HEK293 (cell line): ENCODE data around the gene CMBL.

Experiments
- CTCF ChIA-PET: fragments of 350-600 bp; formaldehyde crosslinking; extraction: SDS; loops from one replicate; lab custom pipeline; 2021; ENCODE audit warnings: antibody characterized with exemption; lab: Yijun Ruan, JAX
- POLR2A ChIA-PET: fragments of 300-600 bp; formaldehyde crosslinking; extraction: SDS; loops from one replicate; lab custom pipeline; 2020; ENCODE audit warnings: antibody characterized with exemption, inconsistent platforms; lab: Yijun Ruan, JAX
- H3K27ac ChIP-seq: fragments of 200-500 bp; sonication (Bioruptor generic); 2 replicates; pipeline ENCODE4 v1.5.1; 2014; ENCODE audit warnings: low read depth, low read length, control low read depth, inconsistent platforms; ENCODE audit errors: extremely low read depth
- H3K36me3 ChIP-seq, 2 experiments: fragments of 200-500 bp in 1 of 2; sonication (Bioruptor generic) in 1 of 2; 1 replicate in 1 of 2; 2 replicates in 1 of 2; pipeline ENCODE4 v1.5.1; 2014 to 2017; ENCODE audit warnings: inconsistent platforms in 2 of 2, low read length in 2 of 2; ENCODE audit not compliant: control insufficient read depth in 2 of 2, insufficient read depth in 1 of 2
- H3K4me1 ChIP-seq: fragments of 200-500 bp; sonication (Bioruptor generic); 2 replicates; pipeline ENCODE4 v1.5.1; 2014; ENCODE audit warnings: mild to moderate bottlenecking, low read length, inconsistent platforms; ENCODE audit not compliant: control insufficient read depth, insufficient read depth
- H3K4me3 ChIP-seq: 2 replicates; pipeline ENCODE4 v1.5.1; 2011; ENCODE audit warnings: low read depth, mild to moderate bottlenecking, control low read depth, low read length, moderate library complexity
- H3K9me3 ChIP-seq: fragments of 200-500 bp; sonication (Bioruptor generic); 2 replicates; pipeline ENCODE4 v1.5.1; 2014; ENCODE audit warnings: low read depth, low read length, inconsistent platforms; ENCODE audit not compliant: control insufficient read depth, insufficient read depth
- BCL6B ChIP-seq: fragments of 450-650 bp; formaldehyde crosslinking; IDR thresholded peaks from 2 replicates; pipeline ENCODE4 v1.5.1; 2017; ENCODE audit warnings: missing biosample characterization, missing genetic modification characterization
- GFI1B ChIP-seq: fragments of 450-650 bp; formaldehyde crosslinking; IDR thresholded peaks from 2 replicates; pipeline ENCODE4 v1.5.1; 2016; ENCODE audit warnings: missing biosample characterization, missing genetic modification characterization
- GLIS1 ChIP-seq: fragments of 450-650 bp; formaldehyde crosslinking; IDR thresholded peaks from 2 replicates; pipeline ENCODE4 v1.5.1; 2016; ENCODE audit warnings: missing biosample characterization, missing genetic modification characterization
- IKZF3 ChIP-seq: fragments of 450-650 bp; IDR thresholded peaks from 2 replicates; pipeline ENCODE4 v1.5.0; 2018; ENCODE audit warnings: missing biosample characterization, mild to moderate bottlenecking, missing genetic modification characterization, moderate library complexity
- PATZ1 ChIP-seq: fragments of 450-650 bp; formaldehyde crosslinking; IDR thresholded peaks from 2 replicates; pipeline ENCODE4 v1.5.1; 2016; ENCODE audit warnings: missing biosample characterization, missing genetic modification characterization
- PRDM1 ChIP-seq: fragments of 450-650 bp; formaldehyde crosslinking; IDR thresholded peaks from 2 replicates; pipeline ENCODE4; 2016; ENCODE audit warnings: missing biosample characterization, missing genetic modification characterization
- REPIN1 ChIP-seq: fragments of 450-650 bp; formaldehyde crosslinking; IDR thresholded peaks from 2 replicates; pipeline ENCODE4 v1.5.1; 2017; ENCODE audit warnings: missing biosample characterization, missing genetic modification characterization, low read depth
- YY1 ChIP-seq: fragments of 450-650 bp; formaldehyde crosslinking; IDR thresholded peaks from 2 replicates; pipeline ENCODE4 v1.5.1; 2018; ENCODE audit warnings: missing biosample characterization, missing genetic modification characterization
- ZEB2 ChIP-seq: fragments of 450-650 bp; formaldehyde crosslinking; IDR thresholded peaks from 2 replicates; pipeline ENCODE4 v1.5.1; 2016; ENCODE audit warnings: missing biosample characterization, missing genetic modification characterization
- ZNF248 ChIP-seq: fragments of 450-650 bp; formaldehyde crosslinking; IDR thresholded peaks from 2 replicates; pipeline ENCODE4 v1.5.1; 2017; ENCODE audit warnings: missing biosample characterization, missing genetic modification characterization
- ZNF274 ChIP-seq, 2 experiments: fragments of 200-500 bp in 1 of 2; fragments of 450-650 bp in 1 of 2; sonication (Bioruptor generic) in 1 of 2; formaldehyde crosslinking in 1 of 2; IDR thresholded peaks; 2 replicates each; pipeline versions ENCODE4 v1.5.1 to v1.6.1; 2014 to 2016; ENCODE audit warnings: borderline replicate concordance in 1 of 2, inconsistent platforms in 1 of 2, low read length in 1 of 2, missing biosample characterization in 1 of 2, missing genetic modification characterization in 1 of 2
- ZNF335 ChIP-seq: fragments of 450-650 bp; formaldehyde crosslinking; conservative IDR thresholded peaks from 2 replicates; pipeline ENCODE4 v1.5.1; 2016; ENCODE audit warnings: missing biosample characterization, missing genetic modification characterization
- ZNF571 ChIP-seq: fragments of 450-650 bp; formaldehyde crosslinking; IDR thresholded peaks from 2 replicates; pipeline ENCODE4 v1.5.0; 2017; ENCODE audit warnings: missing biosample characterization, missing genetic modification characterization
- ZNF664 ChIP-seq: fragments of 450-650 bp; formaldehyde crosslinking; IDR thresholded peaks from 2 replicates; pipeline ENCODE4 v1.5.1; 2016; ENCODE audit warnings: missing biosample characterization, missing genetic modification characterization
- ZNF768 ChIP-seq: fragments of 450-650 bp; formaldehyde crosslinking; IDR thresholded peaks from 2 replicates; pipeline ENCODE4 v1.5.1; 2018; ENCODE audit warnings: missing biosample characterization, mild to moderate bottlenecking, missing genetic modification characterization
- ZNF830 ChIP-seq: fragments of 450-650 bp; IDR thresholded peaks from 2 replicates; pipeline ENCODE4 v1.5.0; 2018; ENCODE audit warnings: missing biosample characterization, missing genetic modification characterization, low read depth, mild to moderate bottlenecking, moderate library complexity

The CMBL gene

DNA sequence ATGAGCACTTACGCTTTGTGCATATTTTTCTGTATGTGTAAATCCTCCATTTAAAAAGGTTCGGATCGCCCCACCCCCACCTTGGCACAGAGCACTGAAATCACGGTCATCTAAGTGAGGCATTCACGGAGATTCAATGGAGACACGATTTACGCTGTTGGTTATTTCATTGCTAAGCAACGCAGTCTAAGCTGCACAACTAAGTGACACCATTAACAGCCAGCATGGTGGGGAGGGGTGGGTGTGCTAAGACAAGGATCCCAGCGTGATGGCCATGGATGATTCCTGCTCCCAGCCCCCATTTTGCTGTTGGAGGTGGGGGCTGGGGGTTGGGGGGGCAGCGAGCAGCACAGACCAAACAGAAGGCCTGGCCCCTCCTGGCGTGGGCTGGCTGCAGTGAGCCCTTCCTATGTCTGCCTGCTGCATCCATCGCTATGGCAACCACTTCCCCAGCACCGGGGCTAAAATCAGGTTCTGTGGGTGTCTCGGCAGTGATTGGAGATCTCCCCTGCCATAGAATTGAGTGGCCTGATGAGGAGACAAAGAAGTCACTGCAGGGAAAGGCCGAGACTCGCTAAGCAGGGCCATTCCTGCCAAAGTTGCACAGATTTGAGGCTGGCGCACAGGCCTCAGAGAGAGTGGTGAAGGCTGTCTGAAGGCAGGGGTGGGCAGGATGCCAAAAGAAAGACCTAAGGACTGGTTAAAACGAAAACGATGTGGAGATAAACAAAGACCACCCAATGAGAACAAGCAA is 31.5 kb upstream of the CMBL start:
- no peak overlapping the region for H3K27ac ChIP-seq
- TF ChIP-seq GFI1B (tag by site-specific recombination) (peak; percentile 62; the same call in 1 of the 2 replicates), ZNF664 (no peak)
- H3K36me3 ChIP-seq: no peaks in the 10 kb centered on the region
- H3K9me3 ChIP-seq: no peaks in the 10 kb centered on the region
- ChIA-PET POLR2A (interaction anchor here (0.9 kb wide), 1 partner anchor 14 kb away, joined by 3 read pairs; the partner anchor contains the start of gene MARCHF6), CTCF (interaction anchor here (1.3 kb wide), 1 partner anchor 18 kb away, joined by 3 read pairs; no protein-coding TSS in a partner anchor)
- H3K4me1 ChIP-seq: no peaks in the 10 kb centered on the region
- no peak overlapping the region for H3K4me3 ChIP-seq

DNA sequence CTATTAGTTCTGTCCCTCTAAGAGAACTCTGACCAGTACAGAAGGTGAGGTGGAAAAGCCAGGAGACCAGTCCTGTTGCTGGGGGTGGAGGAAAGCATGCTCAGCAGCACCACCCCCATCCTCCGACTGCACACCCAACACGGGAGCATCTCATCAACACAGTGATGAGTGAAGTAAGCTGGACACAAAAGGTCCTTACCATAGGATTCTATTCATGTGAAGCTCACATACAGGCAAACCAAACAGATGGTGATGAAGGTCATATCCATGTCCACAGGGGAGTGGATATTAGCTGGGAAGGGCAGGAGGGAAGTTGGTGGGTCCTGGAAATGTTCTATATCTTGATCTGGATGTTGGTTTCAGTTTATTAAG is 31.0 kb upstream of the CMBL start:
- no peak overlapping the region for H3K27ac ChIP-seq
- no peak overlapping the region for H3K4me3 ChIP-seq
- no peaks in the 10 kb centered on the region for H3K9me3 ChIP-seq
- CTCF ChIA-PET: interaction anchor here (1.3 kb wide), 1 partner anchor 19 kb away, joined by 3 read pairs; no protein-coding TSS in a partner anchor
- TF ChIP-seq ZNF768 (tag by site-specific recombination) (no peak), GLIS1 (no peak), ZNF571 (tag by site-specific recombination) (no peak), BCL6B (tag by site-specific recombination) (no peak), ZNF830 (tag by site-specific recombination) (no peak), PATZ1 (no peak), PRDM1 (tag by site-specific recombination) (no peak), ZEB2 (tag by site-specific recombination) (no peak), ZNF274 (IDR thresholded peaks at IDR 0.05; ENCODE audit: low read length) (no peak), ZNF274 (tag by site-specific recombination; IDR thresholded peaks at IDR 0.05; ENCODE audit: borderline replicate concordance) (no peak), YY1 (tag by site-specific recombination) (no peak)
- POLR2A ChIA-PET: interaction anchor here (0.9 kb wide), 1 partner anchor 15 kb away, joined by 3 read pairs; the partner anchor contains the start of gene MARCHF6
- H3K4me1 ChIP-seq: no peaks in the 10 kb centered on the region
- no peaks in the 10 kb centered on the region for H3K36me3 ChIP-seq

DNA sequence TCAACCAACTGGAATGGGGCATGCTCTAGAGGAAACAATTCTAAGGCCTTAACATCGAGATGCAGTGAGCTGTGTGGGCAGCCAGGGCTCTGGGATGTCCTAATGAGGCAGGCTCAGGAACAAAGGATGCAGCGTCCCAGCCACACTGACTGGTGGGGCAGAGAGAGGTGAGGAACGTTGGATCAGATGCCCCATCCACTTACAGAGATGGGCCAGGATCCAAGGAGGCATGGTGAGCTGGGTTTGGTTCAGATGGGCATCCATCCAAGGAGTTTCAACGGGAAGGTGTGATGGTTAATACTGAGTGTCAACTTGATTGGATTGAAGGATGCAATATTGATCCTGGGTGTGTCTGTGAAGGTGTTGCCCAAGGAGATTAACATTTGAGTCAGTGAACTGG is 30.3 kb upstream of the CMBL start:
- H3K36me3 ChIP-seq: no peaks in the 10 kb centered on the region
- POLR2A ChIA-PET: no interaction called here
- CTCF ChIA-PET: no interaction called here
- TF ChIP-seq ZNF335: no peak
- TF ChIP-seq ZNF248 (tag by site-specific recombination): no peak
- TF ChIP-seq IKZF3 (tag by site-specific recombination): no peak
- TF ChIP-seq REPIN1: no peak
- no peaks in the 10 kb centered on the region for H3K4me1 ChIP-seq
- no peak overlapping the region for H3K4me3 ChIP-seq
- H3K27ac ChIP-seq: no peak overlapping the region
- H3K9me3 ChIP-seq: no peaks in the 10 kb centered on the region
